A549 (cell line): ENCODE measurements around the gene RIIAD1. TPM values are rescaled to one million over a fixed set of nuclear protein-coding genes. Genes with fewer than 3 reads are reported as not detected.

ENCODE experiments used
- ATAC-seq, 2 experiments: fragments of 200-7000 bp in 1 of 2; fragments of >200 bp in 1 of 2; cut with Nextera tagmentation in 1 of 2; cut with Tn5 transposase in 1 of 2; 3 replicates each; pipeline versions ENCODE4 v1.8.0 to v1.9.1; 2018 to 2020; ENCODE audit warnings: mild to moderate bottlenecking in 1 of 2, moderate library complexity in 1 of 2
- CTCF ChIA-PET: fragments of 300-600 bp; sonication (Branson Sonifier 250); formaldehyde crosslinking; extraction: SDS; loops from one replicate; lab custom pipeline; 2021; ENCODE audit warnings: antibody characterized with exemption, inconsistent platforms; lab: Yijun Ruan, JAX
- POLR2A ChIA-PET: fragments of 350-600 bp; formaldehyde crosslinking; extraction: SDS; loops from one replicate; lab custom pipeline; 2021; ENCODE audit warnings: antibody characterized with exemption, inconsistent platforms; lab: Yijun Ruan, JAX
- DNase-seq, 2 experiments: peaks; one replicate each; pipeline versions ENCODE4 v3.0.0 to v3.0.0-alpha.2; 2011 to 2016; ENCODE audit warnings: low read depth in 1 of 2, low spot score in 1 of 2
- FAIRE-seq: peaks from 2 replicates; lab custom pipeline; 2011; peaks lifted over from hg19 to GRCh38; lab: Jason Lieb, UNC
- H3K27ac ChIP-seq, 2 experiments: fragments of >200 bp; sonication (Bioruptor Twin); formaldehyde crosslinking; 3 replicates each; pipeline ENCODE4 v1.5.1; 2016 to 2017
- H3K4me1 ChIP-seq: fragments of >200 bp; sonication (Bioruptor Twin); formaldehyde crosslinking; 3 replicates; pipeline ENCODE4 v1.6.1; 2016
- H3K4me2 ChIP-seq: fragments of >200 bp; sonication (Bioruptor Twin); formaldehyde crosslinking; 3 replicates; pipeline ENCODE4 v1.6.1; 2016
- H3K4me3 ChIP-seq: fragments of >200 bp; sonication (Bioruptor Twin); formaldehyde crosslinking; 3 replicates; pipeline ENCODE4 v1.5.1; 2016
- H3K9me3 ChIP-seq: fragments of >200 bp; sonication (Bioruptor Twin); formaldehyde crosslinking; 3 replicates; pipeline ENCODE4 v1.6.1; 2016
- BHLHE40 ChIP-seq: IDR thresholded peaks from 2 replicates; pipeline ENCODE4 v1.6.1; 2012; ENCODE audit warnings: low read depth, low read length, inconsistent platforms
- CBX2 ChIP-seq: fragments of 200-600 bp; sonication (generic); IDR thresholded peaks from 2 replicates; pipeline ENCODE4 v1.6.1; 2016; ENCODE audit warnings: low read depth, mild to moderate bottlenecking, borderline replicate concordance
- CHD2 ChIP-seq: fragments of 150-350 bp; IDR thresholded peaks from 2 replicates; pipeline ENCODE4 v1.6.1; 2014; ENCODE audit warnings: low read length; ENCODE audit not compliant: partially characterized antibody
- CHD4 ChIP-seq: fragments of 200-600 bp; sonication (generic); IDR thresholded peaks from 2 replicates; pipeline ENCODE4 v1.6.1; 2016; ENCODE audit warnings: antibody characterized with exemption, mild to moderate bottlenecking, borderline replicate concordance
- EHF ChIP-seq: fragments of 250-450 bp; sonication (Bioruptor Pico); IDR thresholded peaks from 2 replicates; pipeline ENCODE4 v1.5.0; 2020; ENCODE audit warnings: mild to moderate bottlenecking
- EP300 ChIP-seq, 2 experiments: fragments of >200 bp; sonication (Bioruptor Twin); formaldehyde crosslinking; IDR thresholded peaks; 2 replicates in 1 of 2; 3 replicates in 1 of 2; pipeline ENCODE4 v1.6.1; 2016 to 2017
- GATA3 ChIP-seq: IDR thresholded peaks from 2 replicates; pipeline ENCODE4 v1.6.1; 2012; ENCODE audit warnings: borderline replicate concordance
- HOXA7 ChIP-seq: fragments of 250-450 bp; sonication (Bioruptor Pico); IDR thresholded peaks from 2 replicates; pipeline ENCODE4 v1.5.0; 2020; ENCODE audit warnings: mild to moderate bottlenecking, moderate library complexity
- KDM1A ChIP-seq: fragments of 200-600 bp; sonication (generic); IDR thresholded peaks from 2 replicates; pipeline ENCODE4 v1.6.1; 2016; ENCODE audit warnings: low read depth, mild to moderate bottlenecking
- PHF8 ChIP-seq: fragments of 200-600 bp; sonication (generic); IDR thresholded peaks from 2 replicates; pipeline ENCODE4 v1.6.1; 2016; ENCODE audit warnings: low read depth, mild to moderate bottlenecking, antibody characterized with exemption, moderate library complexity, borderline replicate concordance
- POLR2AphosphoS2 ChIP-seq: conservative IDR thresholded peaks from 2 replicates; pipeline ENCODE4 v1.6.1; 2012; ENCODE audit warnings: low read length, improper control_type of control experiment, inconsistent platforms
- RAD21 ChIP-seq, 2 experiments: fragments of >200 bp in 1 of 2; sonication (Bioruptor Twin) in 1 of 2; formaldehyde crosslinking in 1 of 2; IDR thresholded peaks in 1 of 2; conservative IDR thresholded peaks in 1 of 2; 2 replicates in 1 of 2; 3 replicates in 1 of 2; pipeline ENCODE4 v1.6.1; 2012 to 2018; ENCODE audit warnings: inconsistent platforms in 1 of 2
- RARB ChIP-seq: fragments of 250-450 bp; sonication (Bioruptor Pico); IDR thresholded peaks from 2 replicates; pipeline ENCODE4 v1.8.0; 2021; ENCODE audit warnings: mild to moderate bottlenecking, moderate library complexity
- RCOR1 ChIP-seq: fragments of 150-350 bp; IDR thresholded peaks from 2 replicates; pipeline ENCODE4 v1.6.1; 2014; ENCODE audit warnings: antibody characterized with exemption, low read length, low read depth
- SREBF2 ChIP-seq: fragments of 450-650 bp; IDR thresholded peaks from 2 replicates; pipeline ENCODE4 v1.6.1; 2014; ENCODE audit warnings: mild to moderate bottlenecking, moderate library complexity
- TFCP2L1 ChIP-seq: fragments of 250-450 bp; sonication (Bioruptor Pico); IDR thresholded peaks from 2 replicates; pipeline ENCODE4 v1.5.0; 2021; ENCODE audit warnings: mild to moderate bottlenecking
- ZFP36 ChIP-seq: fragments of 450-650 bp; IDR thresholded peaks from 2 replicates; pipeline ENCODE4 v1.6.1; 2014; ENCODE audit warnings: borderline replicate concordance; ENCODE audit not compliant: partially characterized antibody
- ZNF302 ChIP-seq: fragments of 250-450 bp; sonication (Bioruptor Pico); IDR thresholded peaks from 2 replicates; pipeline ENCODE4 v1.9.0; 2021; ENCODE audit warnings: inconsistent platforms, mild to moderate bottlenecking, moderate library complexity
- WGBS: methylation state at CpG from one replicate; pipeline ENCODE4 v1.1.6; 2017; ENCODE audit errors: missing lambda C conversion rate; 5-methylcytosine and 5-hydroxymethylcytosine counted together
- polyA plus RNA-seq, 4 experiments: library from polyadenylated mRNA; depleted of rRNA in 3 of 4; stranded (reverse); fragments of >200 nt; fragmentation: RNase III in 1 of 4; extraction: RNeasy Plus Mini Kit Qiagen cat#74134 plus additional on column Dnase treatment in 1 of 4; gene quantifications; 2 replicates in 3 of 4; 3 replicates in 1 of 4; pipeline ENCODE4 v1.2.3, GENCODE V29; 2011 to 2017
- TF ChIP-seq, protein P1 (sequence below): fragments of 450-650 bp; IDR thresholded peaks from 2 replicates; pipeline ENCODE4 v1.6.1; 2014; ENCODE audit warnings: antibody characterized with exemption
- TF ChIP-seq, protein P2 (sequence below): IDR thresholded peaks from 2 replicates; pipeline ENCODE4 v1.6.1; 2012; ENCODE audit warnings: low read depth, borderline replicate concordance
- TF ChIP-seq, protein P3 (sequence below): fragments of 250-450 bp; sonication (Bioruptor Pico); IDR thresholded peaks from 2 replicates; pipeline ENCODE4 v1.5.0; 2021; ENCODE audit warnings: mild to moderate bottlenecking, moderate library complexity, borderline replicate concordance
- TF ChIP-seq, protein P4 (sequence below): fragments of 250-450 bp; sonication (Bioruptor Pico); IDR thresholded peaks from 2 replicates; pipeline ENCODE4 v1.5.0; 2020; ENCODE audit warnings: low read depth, mild to moderate bottlenecking, moderate library complexity
- TF ChIP-seq, protein P5 (sequence below): IDR thresholded peaks from 2 replicates; pipeline ENCODE4 v1.6.1; 2012
- TF ChIP-seq, protein P6 (sequence below): fragments of >200 bp; sonication (Bioruptor Twin); formaldehyde crosslinking; IDR thresholded peaks from 3 replicates; pipeline ENCODE4 v1.5.1; 2016
- TF ChIP-seq, protein P7 (sequence below): IDR thresholded peaks from 2 replicates; pipeline ENCODE4 v1.6.1; 2012

RIIAD1 gene
- polyA plus RNA-seq, 2 of the 4 experiments (the other 2 are of a cell fraction): not detected

DNA sequence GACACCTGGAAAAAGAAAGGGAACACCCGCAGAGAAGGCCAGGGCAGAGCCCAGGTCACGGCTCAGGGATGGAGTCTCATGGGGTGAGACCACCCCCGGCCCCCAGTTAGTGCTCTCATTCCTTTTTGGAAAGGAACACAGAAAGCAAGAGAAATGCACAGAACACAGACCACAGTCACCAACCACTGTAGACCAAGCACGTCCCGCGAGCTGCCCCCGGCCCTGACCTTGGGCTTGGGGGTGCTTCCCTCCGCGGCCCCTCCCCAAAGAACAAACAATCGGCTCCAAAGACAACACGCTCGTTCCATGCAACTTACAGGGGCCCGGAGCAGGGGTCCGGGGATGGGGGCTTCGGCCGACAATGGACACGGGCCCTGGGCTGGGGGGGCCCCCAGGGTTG lies 17.5 kb upstream of the RIIAD1 start:
- Histone ChIP-seq H3K9me3 (no peaks in the 10 kb centered on the region), H3K4me1 (peaks cover 3% of the 10 kb centered on the region; the same call in 1 of the 3 replicates), H3K27ac (no peak overlapping the region), H3K4me3 (no peak overlapping the region)
- ChIA-PET CTCF (no interaction called here), POLR2A (no interaction called here)
- FAIRE-seq (no peak), DNase-seq (no peak)
- TF ChIP-seq, protein P1, sequence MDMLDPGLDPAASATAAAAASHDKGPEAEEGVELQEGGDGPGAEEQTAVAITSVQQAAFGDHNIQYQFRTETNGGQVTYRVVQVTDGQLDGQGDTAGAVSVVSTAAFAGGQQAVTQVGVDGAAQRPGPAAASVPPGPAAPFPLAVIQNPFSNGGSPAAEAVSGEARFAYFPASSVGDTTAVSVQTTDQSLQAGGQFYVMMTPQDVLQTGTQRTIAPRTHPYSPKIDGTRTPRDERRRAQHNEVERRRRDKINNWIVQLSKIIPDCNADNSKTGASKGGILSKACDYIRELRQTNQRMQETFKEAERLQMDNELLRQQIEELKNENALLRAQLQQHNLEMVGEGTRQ: no peak
- TF ChIP-seq, protein P2, sequence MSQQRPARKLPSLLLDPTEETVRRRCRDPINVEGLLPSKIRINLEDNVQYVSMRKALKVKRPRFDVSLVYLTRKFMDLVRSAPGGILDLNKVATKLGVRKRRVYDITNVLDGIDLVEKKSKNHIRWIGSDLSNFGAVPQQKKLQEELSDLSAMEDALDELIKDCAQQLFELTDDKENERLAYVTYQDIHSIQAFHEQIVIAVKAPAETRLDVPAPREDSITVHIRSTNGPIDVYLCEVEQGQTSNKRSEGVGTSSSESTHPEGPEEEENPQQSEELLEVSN: no peak
- TF ChIP-seq CHD4 (no peak), GATA3 (no peak), EHF (CRISPR knock-in tag) (no peak), ZFP36 (no peak)
- TF ChIP-seq, protein P3, sequence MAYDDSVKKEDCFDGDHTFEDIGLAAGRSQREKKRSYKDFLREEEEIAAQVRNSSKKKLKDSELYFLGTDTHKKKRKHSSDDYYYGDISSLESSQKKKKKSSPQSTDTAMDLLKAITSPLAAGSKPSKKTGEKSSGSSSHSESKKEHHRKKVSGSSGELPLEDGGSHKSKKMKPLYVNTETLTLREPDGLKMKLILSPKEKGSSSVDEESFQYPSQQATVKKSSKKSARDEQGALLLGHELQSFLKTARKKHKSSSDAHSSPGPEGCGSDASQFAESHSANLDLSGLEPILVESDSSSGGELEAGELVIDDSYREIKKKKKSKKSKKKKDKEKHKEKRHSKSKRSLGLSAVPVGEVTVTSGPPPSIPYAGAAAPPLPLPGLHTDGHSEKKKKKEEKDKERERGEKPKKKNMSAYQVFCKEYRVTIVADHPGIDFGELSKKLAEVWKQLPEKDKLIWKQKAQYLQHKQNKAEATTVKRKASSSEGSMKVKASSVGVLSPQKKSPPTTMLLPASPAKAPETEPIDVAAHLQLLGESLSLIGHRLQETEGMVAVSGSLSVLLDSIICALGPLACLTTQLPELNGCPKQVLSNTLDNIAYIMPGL: no peak
- TF ChIP-seq, all 56 proteins: peak for 0
- WGBS: 91% methylated on average over 12 of the region's 17 CpGs
- no peak overlapping the region for H3K4me2 ChIP-seq
- ATAC-seq: no peak

DNA sequence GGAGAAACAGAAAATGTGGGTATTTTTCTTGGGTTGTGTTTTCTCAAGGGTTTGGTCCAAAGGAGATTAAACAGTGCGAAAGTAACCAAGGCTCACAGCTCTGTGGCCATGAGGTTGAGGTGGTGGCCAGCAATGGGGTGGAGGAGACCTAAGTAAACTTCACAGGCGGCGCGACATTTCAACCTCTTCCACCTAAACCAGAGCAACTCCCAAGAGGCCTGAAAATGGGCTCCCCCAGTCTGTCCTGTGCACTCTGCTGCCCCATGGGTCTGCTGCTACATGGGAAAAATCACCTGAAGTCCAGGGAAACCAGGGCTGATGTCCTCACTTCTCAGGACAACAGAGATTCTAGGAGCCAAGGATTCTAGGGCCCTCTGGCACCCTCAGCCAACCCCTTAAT lies 17.1 kb upstream of the RIIAD1 start:
- DNase-seq: no peak
- Histone ChIP-seq H3K27ac (no peak overlapping the region), H3K4me1 (peaks cover 3% of the 10 kb centered on the region; the same call in 1 of the 3 replicates), H3K4me3 (no peak overlapping the region), H3K9me3 (no peaks in the 10 kb centered on the region), H3K4me2 (no peak overlapping the region)
- POLR2A ChIA-PET: no interaction called here
- TF ChIP-seq, protein P4, sequence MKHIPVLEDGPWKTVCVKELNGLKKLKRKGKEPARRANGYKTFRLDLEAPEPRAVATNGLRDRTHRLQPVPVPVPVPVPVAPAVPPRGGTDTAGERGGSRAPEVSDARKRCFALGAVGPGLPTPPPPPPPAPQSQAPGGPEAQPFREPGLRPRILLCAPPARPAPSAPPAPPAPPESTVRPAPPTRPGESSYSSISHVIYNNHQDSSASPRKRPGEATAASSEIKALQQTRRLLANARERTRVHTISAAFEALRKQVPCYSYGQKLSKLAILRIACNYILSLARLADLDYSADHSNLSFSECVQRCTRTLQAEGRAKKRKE (CRISPR knock-in tag): no peak
- TF ChIP-seq POLR2AphosphoS2: no peak
- FAIRE-seq: no peak
- ATAC-seq: no peak
- CTCF ChIA-PET: no interaction called here
- 76% methylated on average over 4 of the region's 4 CpGs for WGBS

DNA sequence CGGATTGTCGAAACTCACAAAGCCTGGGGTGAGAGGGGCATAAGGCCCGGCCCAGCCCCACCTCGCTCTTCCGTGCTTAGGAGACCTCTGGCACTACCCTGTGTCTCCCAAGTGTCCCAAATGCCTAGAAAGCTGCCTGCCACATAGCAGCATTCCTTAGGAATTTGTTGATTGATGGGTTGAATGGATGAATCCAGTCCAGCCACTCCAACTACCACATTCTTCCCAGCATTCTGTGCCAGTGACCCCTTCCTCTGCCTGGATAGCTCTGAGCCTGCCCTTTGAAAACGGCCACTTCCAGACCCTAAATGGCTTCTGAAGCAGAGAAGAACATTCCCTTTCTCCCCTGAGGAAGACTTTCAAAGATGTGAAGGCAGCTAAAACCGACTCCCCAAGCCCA lies 16.2 kb upstream of the RIIAD1 start:
- no peak for DNase-seq
- Histone ChIP-seq H3K4me2 (no peak overlapping the region), H3K27ac (no peak overlapping the region), H3K4me1 (peaks cover 3% of the 10 kb centered on the region; the same call in 1 of the 3 replicates), H3K4me3 (no peak overlapping the region), H3K9me3 (no peaks in the 10 kb centered on the region)
- TF ChIP-seq RCOR1 (no peak), CBX2 (no peak), EHF (CRISPR knock-in tag) (no peak), SREBF2 (no peak), HOXA7 (CRISPR knock-in tag) (no peak), RAD21 (conservative IDR thresholded peaks at IDR 0.05 in 1 of 2, IDR thresholded peaks at IDR 0.05 in 1 of 2) (no peak), TFCP2L1 (no peak), EP300 (IDR thresholded peaks at IDR 0.05) (no peak), CHD2 (no peak), KDM1A (no peak), PHF8 (no peak), RARB (no peak), BHLHE40 (no peak), ZNF302 (CRISPR knock-in tag) (no peak)
- TF ChIP-seq, protein P2: no peak
- TF ChIP-seq, protein P5, sequence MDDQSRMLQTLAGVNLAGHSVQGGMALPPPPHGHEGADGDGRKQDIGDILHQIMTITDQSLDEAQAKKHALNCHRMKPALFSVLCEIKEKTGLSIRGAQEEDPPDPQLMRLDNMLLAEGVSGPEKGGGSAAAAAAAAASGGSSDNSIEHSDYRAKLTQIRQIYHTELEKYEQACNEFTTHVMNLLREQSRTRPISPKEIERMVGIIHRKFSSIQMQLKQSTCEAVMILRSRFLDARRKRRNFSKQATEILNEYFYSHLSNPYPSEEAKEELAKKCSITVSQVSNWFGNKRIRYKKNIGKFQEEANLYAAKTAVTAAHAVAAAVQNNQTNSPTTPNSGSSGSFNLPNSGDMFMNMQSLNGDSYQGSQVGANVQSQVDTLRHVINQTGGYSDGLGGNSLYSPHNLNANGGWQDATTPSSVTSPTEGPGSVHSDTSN: no peak
- TF ChIP-seq, protein P6, sequence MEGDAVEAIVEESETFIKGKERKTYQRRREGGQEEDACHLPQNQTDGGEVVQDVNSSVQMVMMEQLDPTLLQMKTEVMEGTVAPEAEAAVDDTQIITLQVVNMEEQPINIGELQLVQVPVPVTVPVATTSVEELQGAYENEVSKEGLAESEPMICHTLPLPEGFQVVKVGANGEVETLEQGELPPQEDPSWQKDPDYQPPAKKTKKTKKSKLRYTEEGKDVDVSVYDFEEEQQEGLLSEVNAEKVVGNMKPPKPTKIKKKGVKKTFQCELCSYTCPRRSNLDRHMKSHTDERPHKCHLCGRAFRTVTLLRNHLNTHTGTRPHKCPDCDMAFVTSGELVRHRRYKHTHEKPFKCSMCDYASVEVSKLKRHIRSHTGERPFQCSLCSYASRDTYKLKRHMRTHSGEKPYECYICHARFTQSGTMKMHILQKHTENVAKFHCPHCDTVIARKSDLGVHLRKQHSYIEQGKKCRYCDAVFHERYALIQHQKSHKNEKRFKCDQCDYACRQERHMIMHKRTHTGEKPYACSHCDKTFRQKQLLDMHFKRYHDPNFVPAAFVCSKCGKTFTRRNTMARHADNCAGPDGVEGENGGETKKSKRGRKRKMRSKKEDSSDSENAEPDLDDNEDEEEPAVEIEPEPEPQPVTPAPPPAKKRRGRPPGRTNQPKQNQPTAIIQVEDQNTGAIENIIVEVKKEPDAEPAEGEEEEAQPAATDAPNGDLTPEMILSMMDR: no peak
- TF ChIP-seq, protein P7, sequence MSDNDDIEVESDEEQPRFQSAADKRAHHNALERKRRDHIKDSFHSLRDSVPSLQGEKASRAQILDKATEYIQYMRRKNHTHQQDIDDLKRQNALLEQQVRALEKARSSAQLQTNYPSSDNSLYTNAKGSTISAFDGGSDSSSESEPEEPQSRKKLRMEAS: no peak
- FAIRE-seq: no peak
- no peak for ATAC-seq
- 78% methylated on average over 7 of the region's 7 CpGs for WGBS
- ChIA-PET POLR2A (no interaction called here), CTCF (interaction anchor here (1.1 to 1.8 kb wide), 3 partner anchors 11 to 30 kb away, joined by 3 to 8 read pairs (median 6); partner anchors contain the start of gene CELF3)
